Measurements from ENCODE around the gene SFI1.
"Not testable (repeated sequence)": the region's sequence is repeated elsewhere in the genome, so short reads cannot be mapped to it uniquely, and the experiment has no call there.

SFI1 gene

GRCh38 chr22:31544481-31545480 lies 48.4 kb downstream of the SFI1 start:
- DNase-seq (ENCODE audit: low read depth) = no peak

GRCh38 chr22:31550871-31551370 lies 54.6 kb downstream of the SFI1 start:
- no peak for DNase-seq (ENCODE audit: low read depth)

GRCh38 chr22:31556627-31557203 lies 60.4 kb downstream of the SFI1 start:
- DNase-seq (ENCODE audit: low read depth) = no peak

GRCh38 chr22:31558546-31558945 lies 62.2 kb downstream of the SFI1 start:
- DNase-seq (ENCODE audit: low read depth) = not testable (repeated sequence)

GRCh38 chr22:31561238-31561887 lies 65.0 kb downstream of the SFI1 start:
- peak; percentile 21 for DNase-seq (ENCODE audit: low read depth)

- DNase-seq (ENCODE audit: low read depth) = no peak
Observed at GRCh38 chr22:31561970-31562369, 65.6 kb downstream of the SFI1 start.

- no peak for DNase-seq (ENCODE audit: low read depth)
Observed at GRCh38 chr22:31566484-31566883, 70.1 kb downstream of the SFI1 start.

GRCh38 chr22:31567196-31567595 lies 70.9 kb downstream of the SFI1 start:
- no peak for DNase-seq (ENCODE audit: low read depth)

- DNase-seq (ENCODE audit: low read depth) = no peak
Observed at GRCh38 chr22:31567702-31568101, 71.4 kb downstream of the SFI1 start.

GRCh38 chr22:31569126-31569525 lies 72.8 kb downstream of the SFI1 start:
- DNase-seq (ENCODE audit: low read depth) = no peak

GRCh38 chr22:31572939-31573338 lies 76.6 kb downstream of the SFI1 start:
- DNase-seq (ENCODE audit: low read depth) = no peak

GRCh38 chr22:31574055-31574670 lies 77.8 kb downstream of the SFI1 start:
- DNase-seq (ENCODE audit: low read depth) = no peak

- no peak for DNase-seq (ENCODE audit: low read depth)
Observed at GRCh38 chr22:31575190-31575589, 78.9 kb downstream of the SFI1 start.

- DNase-seq (ENCODE audit: low read depth) = no peak
Observed at GRCh38 chr22:31577711-31578110, 81.4 kb downstream of the SFI1 start.

- no peak for DNase-seq (ENCODE audit: low read depth)
Observed at GRCh38 chr22:31578171-31578570, 81.8 kb downstream of the SFI1 start.

GRCh38 chr22:31579835-31580242 lies 83.5 kb downstream of the SFI1 start:
- no peak for DNase-seq (ENCODE audit: low read depth)

- DNase-seq (ENCODE audit: low read depth) = no peak
Observed at GRCh38 chr22:31583861-31584485, 87.6 kb downstream of the SFI1 start.

GRCh38 chr22:31584804-31585160 lies 88.4 kb downstream of the SFI1 start:
- DNase-seq (ENCODE audit: low read depth) = no peak

- DNase-seq (ENCODE audit: low read depth) = no peak
Observed at GRCh38 chr22:31585161-31585859, 89.0 kb downstream of the SFI1 start.

- no peak for DNase-seq (ENCODE audit: low read depth)
Observed at GRCh38 chr22:31586137-31586920, 90.0 kb downstream of the SFI1 start.

Data from activated T-helper 9 cell treated with anti-CD3 and anti-CD28 coated beads, Interleukin-2, amount 50 U/mL, for 16 hours (primary cell).